Measurements from ENCODE around the gene CARD19.

DNA sequence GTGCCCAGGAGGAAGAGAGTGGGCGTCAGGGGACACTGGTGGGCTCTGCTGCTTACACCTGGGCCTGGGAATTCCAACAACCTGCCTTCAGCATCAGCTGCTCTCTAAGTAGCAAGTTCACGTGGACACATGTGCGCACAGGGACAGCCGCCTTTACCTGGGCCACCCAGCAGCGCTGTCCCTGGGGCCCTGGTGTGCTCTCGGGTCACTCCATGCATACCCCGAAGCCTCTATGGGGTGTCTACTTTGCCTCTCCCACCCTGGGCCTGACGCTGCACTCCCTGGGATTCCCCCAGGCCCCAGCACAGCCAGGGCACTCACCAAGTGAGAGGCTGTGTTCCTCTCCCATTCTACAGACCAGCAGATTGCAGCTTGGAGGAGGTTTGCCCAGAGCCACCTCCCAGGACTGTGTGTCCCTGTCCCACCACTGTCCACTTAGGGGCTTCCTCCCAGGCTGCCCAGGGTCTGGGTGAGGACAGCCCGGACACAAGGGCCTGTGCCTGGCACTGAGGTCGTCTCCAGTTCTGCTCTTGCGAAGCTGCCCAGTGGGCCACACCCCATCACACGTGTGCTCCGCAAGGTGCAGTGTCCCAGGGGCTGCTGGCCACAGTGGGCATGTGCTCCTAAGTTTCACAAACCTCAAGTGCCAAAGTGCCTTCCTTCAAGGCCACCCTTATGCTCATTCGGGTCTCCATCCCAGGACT, 32.1 kb downstream of the CARD19 start:
- TF ChIP-seq, protein P1, sequence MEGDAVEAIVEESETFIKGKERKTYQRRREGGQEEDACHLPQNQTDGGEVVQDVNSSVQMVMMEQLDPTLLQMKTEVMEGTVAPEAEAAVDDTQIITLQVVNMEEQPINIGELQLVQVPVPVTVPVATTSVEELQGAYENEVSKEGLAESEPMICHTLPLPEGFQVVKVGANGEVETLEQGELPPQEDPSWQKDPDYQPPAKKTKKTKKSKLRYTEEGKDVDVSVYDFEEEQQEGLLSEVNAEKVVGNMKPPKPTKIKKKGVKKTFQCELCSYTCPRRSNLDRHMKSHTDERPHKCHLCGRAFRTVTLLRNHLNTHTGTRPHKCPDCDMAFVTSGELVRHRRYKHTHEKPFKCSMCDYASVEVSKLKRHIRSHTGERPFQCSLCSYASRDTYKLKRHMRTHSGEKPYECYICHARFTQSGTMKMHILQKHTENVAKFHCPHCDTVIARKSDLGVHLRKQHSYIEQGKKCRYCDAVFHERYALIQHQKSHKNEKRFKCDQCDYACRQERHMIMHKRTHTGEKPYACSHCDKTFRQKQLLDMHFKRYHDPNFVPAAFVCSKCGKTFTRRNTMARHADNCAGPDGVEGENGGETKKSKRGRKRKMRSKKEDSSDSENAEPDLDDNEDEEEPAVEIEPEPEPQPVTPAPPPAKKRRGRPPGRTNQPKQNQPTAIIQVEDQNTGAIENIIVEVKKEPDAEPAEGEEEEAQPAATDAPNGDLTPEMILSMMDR (IDR thresholded peaks at IDR 0.05), result no peak
- TF ChIP-seq POLR2A (IDR thresholded peaks at IDR 0.05), result no peak
